ENCODE measurements around the gene PPP1R9A.
A peak's percentile ranks its signal among the peaks of the same experiment; 100 is the strongest.

Gene PPP1R9A

GRCh38 chr7:95045236-95045923, 138.0 kb downstream of the PPP1R9A start:
- ChIA-PET POLR2A (no interaction called here), CTCF (interaction anchor here (0.7 to 5.7 kb wide), 3 partner anchors 595 to 755 kb away, joined by 3 to 43 read pairs (median 8); no protein-coding TSS in a partner anchor)
- TF ChIP-seq CTCF (IDR thresholded peaks at IDR 0.05; ENCODE audit: insufficient read depth, low read length, missing control alignments), result peak; percentile 40
- H3K4me3 ChIP-seq (ENCODE audit: low read depth, low read length), result no peak overlapping the region
- DNase-seq (ENCODE audit: low read depth, low spot score), result no peak

- ChIA-PET CTCF (interaction anchor here (0.9 to 5.7 kb wide), 2 partner anchors 12 to 596 kb away, joined by 3 to 43 read pairs; no protein-coding TSS in a partner anchor), POLR2A (no interaction called here)
- TF ChIP-seq CTCF (IDR thresholded peaks at IDR 0.05; ENCODE audit: insufficient read depth, low read length, missing control alignments), result no peak
- no peak for DNase-seq (ENCODE audit: low read depth, low spot score)
- no peak overlapping the region for H3K4me3 ChIP-seq (ENCODE audit: low read depth, low read length)
Observed at GRCh38 chr7:95046494-95047240, 139.3 kb downstream of the PPP1R9A start.

GRCh38 chr7:95047291-95047690, 139.9 kb downstream of the PPP1R9A start:
- no peak overlapping the region for H3K4me3 ChIP-seq (ENCODE audit: low read depth, low read length)
- CTCF ChIA-PET, result interaction anchor here (0.9 to 5.7 kb wide), 2 partner anchors 12 to 597 kb away, joined by 3 to 43 read pairs; no protein-coding TSS in a partner anchor
- DNase-seq (ENCODE audit: low read depth, low spot score), result no peak
- POLR2A ChIA-PET, result no interaction called here
- no peak for TF ChIP-seq CTCF (IDR thresholded peaks at IDR 0.05; ENCODE audit: insufficient read depth, low read length, missing control alignments)

GRCh38 chr7:95052566-95053094, 145.2 kb downstream of the PPP1R9A start:
- no peak overlapping the region for H3K4me3 ChIP-seq (ENCODE audit: low read depth, low read length)
- CTCF ChIA-PET, result no interaction called here
- TF ChIP-seq CTCF (IDR thresholded peaks at IDR 0.05; ENCODE audit: insufficient read depth, low read length, missing control alignments), result no peak
- POLR2A ChIA-PET, result no interaction called here
- DNase-seq (ENCODE audit: low read depth, low spot score), result no peak

- H3K4me3 ChIP-seq (ENCODE audit: low read depth, low read length), result no peak overlapping the region
- ChIA-PET POLR2A (no interaction called here), CTCF (no interaction called here)
- DNase-seq (ENCODE audit: low read depth, low spot score), result no peak
- TF ChIP-seq CTCF (IDR thresholded peaks at IDR 0.05; ENCODE audit: insufficient read depth, low read length, missing control alignments), result no peak
Observed at GRCh38 chr7:95054386-95054785, 147.0 kb downstream of the PPP1R9A start.

GRCh38 chr7:95055295-95055694, 147.9 kb downstream of the PPP1R9A start:
- POLR2A ChIA-PET, result no interaction called here
- no peak for DNase-seq (ENCODE audit: low read depth, low spot score)
- CTCF ChIA-PET, result no interaction called here
- H3K4me3 ChIP-seq (ENCODE audit: low read depth, low read length), result no peak overlapping the region
- TF ChIP-seq CTCF (IDR thresholded peaks at IDR 0.05; ENCODE audit: insufficient read depth, low read length, missing control alignments), result no peak
